PC-3 (cell line): ENCODE data around the gene ATG5.
"Not testable (repeated sequence)": the region's sequence is repeated elsewhere in the genome, so short reads cannot be mapped to it uniquely, and the experiment has no call there.

Source experiments
- EZH2phosphoT487 ChIP-seq: fragments of 300-600 bp; sonication (generic); IDR thresholded peaks from 2 replicates; pipeline ENCODE4 v1.6.1; 2018; ENCODE audit warnings: mild to moderate bottlenecking, antibody characterized with exemption, low read length, borderline replicate concordance
- TF ChIP-seq, protein P1 (sequence below): fragments of 300-600 bp; sonication (generic); conservative IDR thresholded peaks from 2 replicates; pipeline ENCODE4 v1.5.1; 2017; ENCODE audit warnings: antibody characterized with exemption, low read depth, mild to moderate bottlenecking, low read length

DNA sequence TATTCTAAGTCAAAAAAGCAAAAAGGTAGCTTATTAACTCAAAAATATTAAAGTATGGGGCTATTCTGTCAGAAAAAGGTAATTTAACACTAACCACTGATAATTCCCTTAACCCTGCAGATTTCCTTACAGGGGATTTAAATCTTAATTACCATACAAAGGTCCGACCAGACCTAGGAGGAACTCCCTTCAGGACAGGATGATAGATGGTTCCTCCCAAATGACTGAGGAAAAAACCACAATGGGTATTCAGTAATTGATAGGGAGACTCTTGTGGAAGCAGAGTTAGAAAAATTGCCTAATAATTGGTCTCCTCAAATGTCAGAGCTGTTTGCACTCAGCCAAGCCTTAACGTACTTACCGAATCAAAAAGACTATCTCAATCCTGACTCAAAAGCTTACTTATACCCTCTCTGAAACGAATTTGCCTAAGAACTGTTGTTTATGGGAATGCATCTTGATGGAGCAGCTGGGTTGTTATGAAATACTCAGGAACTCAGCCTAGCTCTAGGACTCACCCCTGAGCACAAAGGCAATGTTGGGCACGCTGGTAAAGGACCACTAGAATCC lies 95.6 kb downstream of the ATG5 start:
- TF ChIP-seq, protein P1, sequence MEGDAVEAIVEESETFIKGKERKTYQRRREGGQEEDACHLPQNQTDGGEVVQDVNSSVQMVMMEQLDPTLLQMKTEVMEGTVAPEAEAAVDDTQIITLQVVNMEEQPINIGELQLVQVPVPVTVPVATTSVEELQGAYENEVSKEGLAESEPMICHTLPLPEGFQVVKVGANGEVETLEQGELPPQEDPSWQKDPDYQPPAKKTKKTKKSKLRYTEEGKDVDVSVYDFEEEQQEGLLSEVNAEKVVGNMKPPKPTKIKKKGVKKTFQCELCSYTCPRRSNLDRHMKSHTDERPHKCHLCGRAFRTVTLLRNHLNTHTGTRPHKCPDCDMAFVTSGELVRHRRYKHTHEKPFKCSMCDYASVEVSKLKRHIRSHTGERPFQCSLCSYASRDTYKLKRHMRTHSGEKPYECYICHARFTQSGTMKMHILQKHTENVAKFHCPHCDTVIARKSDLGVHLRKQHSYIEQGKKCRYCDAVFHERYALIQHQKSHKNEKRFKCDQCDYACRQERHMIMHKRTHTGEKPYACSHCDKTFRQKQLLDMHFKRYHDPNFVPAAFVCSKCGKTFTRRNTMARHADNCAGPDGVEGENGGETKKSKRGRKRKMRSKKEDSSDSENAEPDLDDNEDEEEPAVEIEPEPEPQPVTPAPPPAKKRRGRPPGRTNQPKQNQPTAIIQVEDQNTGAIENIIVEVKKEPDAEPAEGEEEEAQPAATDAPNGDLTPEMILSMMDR = not testable (repeated sequence)
- not testable (repeated sequence) for TF ChIP-seq EZH2phosphoT487
